ENCODE data around the gene LPP. TPM values are rescaled to one million over a fixed set of nuclear protein-coding genes. Genes with fewer than 3 reads are reported as not detected.

LPP gene
- total RNA-seq, 4 donors from 2014 or later = 183 to 293 (median 242) TPM

GRCh38 chr3:188191460-188191859 lies 37.5 kb downstream of the LPP start:
- peaks cover 0 to 18% (median 0%) of the 10 kb centered on the region in 3 donors for H3K36me3 ChIP-seq
- no peak overlapping the region for H3K4me3 ChIP-seq
- no peak overlapping the region for H3K27ac ChIP-seq
- H3K27me3 ChIP-seq = no peaks in the 10 kb centered on the region
- DNase-seq (ENCODE audit: low spot score in 2 of 2) = no peak
- peaks cover 0 to 12% (median 4%) of the 10 kb centered on the region in 4 donors for H3K4me1 ChIP-seq
- TF ChIP-seq EP300 (IDR thresholded peaks at IDR 0.05) = no peak
- no peak for TF ChIP-seq POLR2A (IDR thresholded peaks at IDR 0.05)
- TF ChIP-seq, protein P1, sequence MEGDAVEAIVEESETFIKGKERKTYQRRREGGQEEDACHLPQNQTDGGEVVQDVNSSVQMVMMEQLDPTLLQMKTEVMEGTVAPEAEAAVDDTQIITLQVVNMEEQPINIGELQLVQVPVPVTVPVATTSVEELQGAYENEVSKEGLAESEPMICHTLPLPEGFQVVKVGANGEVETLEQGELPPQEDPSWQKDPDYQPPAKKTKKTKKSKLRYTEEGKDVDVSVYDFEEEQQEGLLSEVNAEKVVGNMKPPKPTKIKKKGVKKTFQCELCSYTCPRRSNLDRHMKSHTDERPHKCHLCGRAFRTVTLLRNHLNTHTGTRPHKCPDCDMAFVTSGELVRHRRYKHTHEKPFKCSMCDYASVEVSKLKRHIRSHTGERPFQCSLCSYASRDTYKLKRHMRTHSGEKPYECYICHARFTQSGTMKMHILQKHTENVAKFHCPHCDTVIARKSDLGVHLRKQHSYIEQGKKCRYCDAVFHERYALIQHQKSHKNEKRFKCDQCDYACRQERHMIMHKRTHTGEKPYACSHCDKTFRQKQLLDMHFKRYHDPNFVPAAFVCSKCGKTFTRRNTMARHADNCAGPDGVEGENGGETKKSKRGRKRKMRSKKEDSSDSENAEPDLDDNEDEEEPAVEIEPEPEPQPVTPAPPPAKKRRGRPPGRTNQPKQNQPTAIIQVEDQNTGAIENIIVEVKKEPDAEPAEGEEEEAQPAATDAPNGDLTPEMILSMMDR (IDR thresholded peaks at IDR 0.05) = no peak
- WGBS, 2 donors = 93% methylated on average over 3 of the region's 3 CpGs
- no peaks in the 10 kb centered on the region for H3K9me3 ChIP-seq

- Histone ChIP-seq H3K27ac (no peak overlapping the region), H3K4me1 (peaks cover 0 to 11% (median 5%) of the 10 kb centered on the region in 4 donors), H3K27me3 (no peaks in the 10 kb centered on the region), H3K9me3 (no peaks in the 10 kb centered on the region), H3K36me3 (peaks cover 0 to 18% (median 0%) of the 10 kb centered on the region in 3 donors), H3K4me3 (no peak overlapping the region)
- DNase-seq (ENCODE audit: low spot score in 2 of 2) = no peak
- TF ChIP-seq, protein P1 (IDR thresholded peaks at IDR 0.05) = no peak
- no peak for TF ChIP-seq EP300 (IDR thresholded peaks at IDR 0.05)
- no peak for TF ChIP-seq POLR2A (IDR thresholded peaks at IDR 0.05)
- 92 to 94% methylated on average over 2 of the region's 2 CpGs for WGBS, 2 donors
Observed at GRCh38 chr3:188192034-188192433, 38.1 kb downstream of the LPP start.

- H3K4me3 ChIP-seq = no peak overlapping the region
- no peak for DNase-seq (ENCODE audit: low spot score in 2 of 2)
- H3K27me3 ChIP-seq = no peaks in the 10 kb centered on the region
- peaks cover 0 to 18% (median 0%) of the 10 kb centered on the region in 3 donors for H3K36me3 ChIP-seq
- WGBS, 2 donors = 94 to 96% methylated on average over 2 of the region's 2 CpGs
- no peak overlapping the region for H3K27ac ChIP-seq
- TF ChIP-seq EP300 (IDR thresholded peaks at IDR 0.05) = no peak
- TF ChIP-seq POLR2A (IDR thresholded peaks at IDR 0.05) = no peak
- TF ChIP-seq, protein P1 (IDR thresholded peaks at IDR 0.05) = no peak
- H3K4me1 ChIP-seq = peaks cover 0 to 21% (median 6%) of the 10 kb centered on the region in 4 donors
- H3K9me3 ChIP-seq = no peaks in the 10 kb centered on the region
Observed at GRCh38 chr3:188194332-188194731, 40.4 kb downstream of the LPP start.

DNA sequence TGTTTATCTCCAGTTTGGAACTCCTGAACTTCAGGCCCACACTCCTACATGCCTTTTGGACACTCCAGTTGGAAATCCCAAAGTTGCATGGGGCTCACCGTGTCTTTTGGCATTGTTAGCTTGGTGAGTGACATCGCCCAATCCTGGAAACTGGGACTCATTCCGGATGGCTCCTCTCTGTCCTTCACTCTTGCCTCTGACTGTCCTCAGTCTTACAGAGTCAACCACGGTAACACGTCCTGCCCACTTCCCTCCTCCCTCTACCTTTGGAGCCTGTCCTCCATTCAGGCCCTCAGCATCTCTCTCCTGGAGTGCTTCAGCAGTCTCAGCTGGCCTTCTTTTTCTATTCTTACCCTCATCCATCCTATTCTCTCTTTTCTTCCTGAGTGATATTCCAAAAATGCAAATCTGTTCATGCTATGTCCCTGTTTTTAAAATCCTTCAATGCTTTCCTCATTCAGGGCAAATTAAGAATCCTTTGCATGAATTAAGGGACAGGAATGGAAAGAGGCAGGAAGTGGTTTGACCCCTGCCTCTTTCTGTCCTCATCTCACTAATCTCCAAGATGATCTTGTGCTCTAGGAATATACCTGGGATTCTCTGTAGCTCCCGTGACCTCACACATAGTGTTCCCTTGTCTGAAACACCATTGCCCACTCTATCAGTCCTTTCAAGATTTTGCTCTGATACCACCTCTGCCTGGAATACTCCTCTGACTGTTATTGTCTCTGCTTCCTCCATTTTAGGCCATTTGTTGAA lies 42.5 kb downstream of the LPP start:
- WGBS, 2 donors = 89 to 92% methylated on average over 6 of the region's 6 CpGs
- Histone ChIP-seq H3K27ac (no peak overlapping the region), H3K27me3 (no peaks in the 10 kb centered on the region), H3K36me3 (peaks cover 0 to 18% (median 0%) of the 10 kb centered on the region in 3 donors), H3K4me1 (peaks cover 0 to 21% (median 6%) of the 10 kb centered on the region in 4 donors), H3K4me3 (no peak overlapping the region), H3K9me3 (no peaks in the 10 kb centered on the region)
- no peak for TF ChIP-seq POLR2A (IDR thresholded peaks at IDR 0.05)
- no peak for DNase-seq (ENCODE audit: low spot score in 2 of 2)

- Histone ChIP-seq H3K9me3 (no peaks in the 10 kb centered on the region), H3K27ac (no peak overlapping the region), H3K4me3 (no peak overlapping the region), H3K27me3 (no peaks in the 10 kb centered on the region), H3K4me1 (peaks cover 0 to 21% (median 6%) of the 10 kb centered on the region in 4 donors), H3K36me3 (peaks cover 0 to 14% (median 0%) of the 10 kb centered on the region in 3 donors)
- WGBS, 2 donors = 72 to 73% methylated on average over 8 of the region's 8 CpGs
- TF ChIP-seq, protein P1 (IDR thresholded peaks at IDR 0.05) = no peak
- TF ChIP-seq POLR2A (IDR thresholded peaks at IDR 0.05) (no peak), EP300 (IDR thresholded peaks at IDR 0.05) (no peak)
- no peak for DNase-seq (ENCODE audit: low spot score in 2 of 2)
Observed at GRCh38 chr3:188197388-188197847, 43.5 kb downstream of the LPP start.

All from tibial nerve (tissue), 4 donors.